GM23338 (cell line): ENCODE measurements around the gene ADAMTSL2. TPM values are rescaled to one million over a fixed set of nuclear protein-coding genes. Genes with fewer than 3 reads are reported as not detected.

Experiments used
- ATAC-seq: fragments of 200-7000 bp; cut with Tn5 transposase; 3 replicates; pipeline ENCODE4 v1.9.1; 2020
- DNase-seq: peaks from one replicate; pipeline ENCODE4 v3.0.0-alpha.2; 2015; ENCODE audit warnings: low spot score
- H2AFZ ChIP-seq: fragments of 200-600 bp; sonication (generic); 2 replicates; pipeline ENCODE4 v1.8.0; 2016; ENCODE audit warnings: antibody characterized with exemption, mild to moderate bottlenecking, moderate library complexity
- H3F3A ChIP-seq: fragments of 200-600 bp; sonication (generic); replicated peaks from 2 replicates; pipeline ENCODE4 v1.8.0; 2017; ENCODE audit warnings: antibody characterized with exemption, mixed run types, low read depth
- H3K27ac ChIP-seq: fragments of 200-600 bp; sonication (generic); 2 replicates; pipeline ENCODE4 v1.6.1; 2016; ENCODE audit warnings: low read depth
- H3K27me3 ChIP-seq: fragments of 200-600 bp; sonication (generic); 2 replicates; pipeline ENCODE4 v1.8.0; 2016; ENCODE audit warnings: mild to moderate bottlenecking, mixed run types, moderate library complexity; ENCODE audit not compliant: insufficient read depth
- H3K36me3 ChIP-seq: fragments of 200-600 bp; sonication (generic); 2 replicates; pipeline ENCODE4 v1.8.0; 2016; ENCODE audit warnings: mild to moderate bottlenecking; ENCODE audit not compliant: insufficient read depth
- H3K4me1 ChIP-seq: fragments of 200-600 bp; sonication (generic); 2 replicates; pipeline ENCODE4 v1.8.0; 2016; ENCODE audit warnings: mild to moderate bottlenecking, moderate library complexity; ENCODE audit not compliant: insufficient read depth
- H3K4me2 ChIP-seq: fragments of 200-600 bp; sonication (generic); 2 replicates; pipeline ENCODE4 v1.7.1; 2017; ENCODE audit warnings: mixed run types
- H3K4me3 ChIP-seq: fragments of 200-600 bp; sonication (generic); 2 replicates; pipeline ENCODE4 v1.6.1; 2016; ENCODE audit warnings: mixed run types
- H3K79me2 ChIP-seq: fragments of 200-600 bp; sonication (generic); replicated peaks from 2 replicates; pipeline ENCODE4 v1.8.0; 2017; ENCODE audit warnings: mild to moderate bottlenecking; ENCODE audit not compliant: insufficient read depth
- H3K9me2 ChIP-seq: fragments of 200-600 bp; sonication (generic); 2 replicates; pipeline ENCODE4 v1.8.0; 2017; ENCODE audit not compliant: insufficient read depth
- H4K20me1 ChIP-seq: fragments of 200-600 bp; sonication (generic); replicated peaks from 2 replicates; pipeline ENCODE4 v1.8.0; 2017; ENCODE audit warnings: mild to moderate bottlenecking; ENCODE audit not compliant: insufficient read depth
- H3K27ac Mint-ChIP-seq: 2 replicates; pipeline ENCODE4 v1.8.0; 2020; ENCODE audit warnings: inconsistent platforms, mild to moderate bottlenecking, moderate library complexity, mixed read lengths
- H3K27me3 Mint-ChIP-seq: 3 replicates; pipeline ENCODE4 v1.8.0; 2022; ENCODE audit warnings: low read depth, mild to moderate bottlenecking, moderate library complexity, mixed read lengths, inconsistent platforms; ENCODE audit not compliant: insufficient read depth, poor library complexity
- H3K36me3 Mint-ChIP-seq: 3 replicates; pipeline ENCODE4 v1.8.0; 2021; ENCODE audit warnings: low read depth, mild to moderate bottlenecking, inconsistent platforms, moderate library complexity, mixed read lengths
- H3K4me1 Mint-ChIP-seq: 3 replicates; pipeline ENCODE4 v1.8.0; 2020; ENCODE audit warnings: mild to moderate bottlenecking, inconsistent platforms, mixed read lengths
- H3K4me3 Mint-ChIP-seq: 3 replicates; pipeline ENCODE4 v1.8.0; 2021; ENCODE audit warnings: moderate library complexity, mild to moderate bottlenecking, inconsistent platforms, mixed read lengths
- H3K9me3 Mint-ChIP-seq: 3 replicates; pipeline ENCODE4 v1.8.0; 2020; ENCODE audit warnings: moderate library complexity, mild to moderate bottlenecking, inconsistent platforms, mixed read lengths
- CREB1 ChIP-seq: fragments of 250-450 bp; sonication (Bioruptor Pico); IDR thresholded peaks from 2 replicates; pipeline ENCODE4 v1.5.0; 2020; ENCODE audit warnings: low read depth, mild to moderate bottlenecking, moderate library complexity
- CTCF ChIP-seq, 2 experiments: fragments of 200-600 bp in 1 of 2; sonication (generic) in 1 of 2; conservative IDR thresholded peaks; 2 replicates each; pipeline versions ENCODE4 v1.5.1 to v1.6.1; 2016 to 2017; ENCODE audit warnings: antibody characterized with exemption in 2 of 2, low read depth in 2 of 2, mild to moderate bottlenecking in 2 of 2, moderate library complexity in 1 of 2
- EZH2 ChIP-seq: fragments of 200-600 bp; sonication (generic); IDR thresholded peaks from one replicate; pipeline ENCODE4 v1.8.0; 2017; ENCODE audit warnings: antibody characterized with exemption, mild to moderate bottlenecking, low read depth; ENCODE audit not compliant: unreplicated experiment
- JUNB ChIP-seq: IDR thresholded peaks from one replicate; pipeline ENCODE4 v1.6.1; 2016; ENCODE audit warnings: antibody characterized with exemption; ENCODE audit not compliant: unreplicated experiment
- NANOG ChIP-seq: IDR thresholded peaks from 2 replicates; pipeline ENCODE4 v1.6.1; 2016; ENCODE audit warnings: antibody characterized with exemption, borderline replicate concordance
- POLR2AphosphoS5 ChIP-seq: IDR thresholded peaks from 2 replicates; pipeline ENCODE4 v1.6.1; 2016; ENCODE audit warnings: antibody characterized with exemption, low read depth
- REST ChIP-seq: IDR thresholded peaks from one replicate; pipeline ENCODE4 v1.6.1; 2018; ENCODE audit warnings: antibody characterized with exemption; ENCODE audit not compliant: unreplicated experiment
- STAT1 ChIP-seq: IDR thresholded peaks from one replicate; pipeline ENCODE4 v1.6.1; 2016; ENCODE audit warnings: antibody characterized with exemption; ENCODE audit not compliant: unreplicated experiment
- ZNF114 ChIP-seq: fragments of 250-450 bp; sonication (Bioruptor Pico); IDR thresholded peaks from 2 replicates; pipeline ENCODE4 v1.5.0; 2020; ENCODE audit warnings: mild to moderate bottlenecking, moderate library complexity
- ZNF331 ChIP-seq: fragments of 250-450 bp; sonication (Bioruptor Pico); IDR thresholded peaks from 2 replicates; pipeline ENCODE4 v1.5.0; 2020; ENCODE audit warnings: low read depth, mild to moderate bottlenecking, moderate library complexity
- ZNF462 ChIP-seq: fragments of 250-450 bp; sonication (Bioruptor Pico); IDR thresholded peaks from 2 replicates; pipeline ENCODE4 v1.5.0; 2020; ENCODE audit warnings: mild to moderate bottlenecking, moderate library complexity
- polyA plus RNA-seq: library from polyadenylated mRNA; unstranded; fragments of >200 nt; fragmentation: Nextera tagmentation; extraction: Ambion mirVana; gene quantifications from 2 replicates; pipeline ENCODE4 v1.2.1, GENCODE V29; 2016
- total RNA-seq: library from RNA; depleted of rRNA; stranded (reverse); fragments of >200 nt; shearing (Covaris generic); gene quantifications from 2 replicates; pipeline ENCODE4 v1.2.3, GENCODE V29; 2014
- TF ChIP-seq, protein P1 (sequence below): IDR thresholded peaks from 2 replicates; pipeline ENCODE4 v1.6.1; 2016; ENCODE audit warnings: antibody characterized with exemption

Gene ADAMTSL2
- total and polyA plus RNA-seq, 2 experiments from 2014 or later, result 0.15 to 0.66 TPM

- no peak for TF ChIP-seq ZNF462
These were observed 41.1 kb upstream of the ADAMTSL2 start (continued) for GRCh38 chr9:133493428-133493827.

DNA sequence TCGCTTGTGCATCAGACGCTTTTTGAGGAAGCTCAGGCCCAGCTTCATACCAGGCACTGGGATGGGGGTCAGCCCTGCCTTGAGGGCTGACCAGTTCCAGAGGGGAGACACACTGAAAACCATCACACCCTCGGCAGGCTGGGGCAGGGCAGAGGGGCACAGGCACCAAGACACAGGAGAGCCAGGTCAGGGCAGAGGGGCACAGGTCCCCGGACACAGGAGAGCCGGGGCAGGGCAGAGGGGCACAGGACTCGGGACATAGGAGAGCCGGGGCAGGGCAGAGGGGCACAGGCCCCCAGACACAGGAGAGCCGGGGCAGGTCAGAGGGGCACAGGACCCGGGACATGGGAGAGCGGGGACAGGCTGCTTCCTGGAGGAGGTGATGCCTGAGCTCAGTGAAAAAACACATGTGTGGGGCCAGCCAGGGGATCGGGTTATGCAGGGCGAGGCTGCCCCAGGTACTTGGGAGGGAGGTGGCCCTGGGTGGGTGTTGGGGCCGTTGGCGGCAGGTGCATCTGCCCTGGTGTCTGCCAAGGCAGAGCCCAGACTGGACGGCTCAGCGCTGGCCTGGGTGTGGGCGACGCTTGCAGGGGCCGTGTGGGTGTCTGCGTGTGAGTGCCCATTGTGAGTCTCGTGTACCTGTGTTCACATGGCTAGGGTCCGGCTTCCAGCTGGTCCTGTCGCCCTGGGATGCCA is 40.5 kb upstream of the ADAMTSL2 start:
- Mint-ChIP-seq H3K9me3 (no peaks in the 10 kb centered on the region), H3K4me1 (no peaks in the 10 kb centered on the region), H3K27ac (no peak overlapping the region), H3K36me3 (no peaks in the 10 kb centered on the region; the same call in 2 of the 3 replicates), H3K27me3 (peaks cover 7% of the 10 kb centered on the region), H3K4me3 (no peak overlapping the region)
- Histone ChIP-seq H3K36me3 (no peaks in the 10 kb centered on the region), H3F3A (no peaks in the 10 kb centered on the region; the same call in 1 of the 2 replicates), H3K27ac (no peak overlapping the region), H3K4me1 (no peaks in the 10 kb centered on the region), H3K27me3 (no peaks in the 10 kb centered on the region), H3K79me2 (no peaks in the 10 kb centered on the region), H3K9me2 (no peaks in the 10 kb centered on the region), H3K4me2 (no peak overlapping the region), H4K20me1 (no peaks in the 10 kb centered on the region), H3K4me3 (no peak overlapping the region), H2AFZ (no peak overlapping the region)
- ATAC-seq, result no peak
- DNase-seq, result no peak
- no peak for TF ChIP-seq ZNF331 (CRISPR knock-in tag)
- no peak for TF ChIP-seq CREB1
- no peak for TF ChIP-seq POLR2AphosphoS5
- TF ChIP-seq NANOG, result no peak
- no peak for TF ChIP-seq REST
- TF ChIP-seq JUNB, result no peak
- no peak for TF ChIP-seq STAT1
- no peak for TF ChIP-seq ZNF114 (CRISPR knock-in tag)
- no peak for TF ChIP-seq CTCF (conservative IDR thresholded peaks at IDR 0.05; ENCODE audit: low read depth in 2 of 2)
- no peak for TF ChIP-seq EZH2
- TF ChIP-seq, protein P1, sequence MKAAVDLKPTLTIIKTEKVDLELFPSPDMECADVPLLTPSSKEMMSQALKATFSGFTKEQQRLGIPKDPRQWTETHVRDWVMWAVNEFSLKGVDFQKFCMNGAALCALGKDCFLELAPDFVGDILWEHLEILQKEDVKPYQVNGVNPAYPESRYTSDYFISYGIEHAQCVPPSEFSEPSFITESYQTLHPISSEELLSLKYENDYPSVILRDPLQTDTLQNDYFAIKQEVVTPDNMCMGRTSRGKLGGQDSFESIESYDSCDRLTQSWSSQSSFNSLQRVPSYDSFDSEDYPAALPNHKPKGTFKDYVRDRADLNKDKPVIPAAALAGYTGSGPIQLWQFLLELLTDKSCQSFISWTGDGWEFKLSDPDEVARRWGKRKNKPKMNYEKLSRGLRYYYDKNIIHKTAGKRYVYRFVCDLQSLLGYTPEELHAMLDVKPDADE, result no peak
